IMR-90 (cell line): Measurements from ENCODE around the gene PPFIBP2. TPM values are rescaled to one million over a fixed set of nuclear protein-coding genes. Genes with fewer than 3 reads are reported as not detected.

Experiments
- ATAC-seq: fragments of 200-7000 bp; cut with Tn5 transposase; 2 replicates; pipeline ENCODE4 v1.9.1; 2020; ENCODE audit warnings: low read depth, mild to moderate bottlenecking, moderate library complexity
- BruUV-seq: library from RNA; stranded (reverse); fragments of 400-500 nt; replicated peaks from 2 replicates; lab custom pipeline; 2021; lab: Mats Ljungman, UMichigan
- CTCF ChIA-PET: fragments of 300-600 bp; formaldehyde crosslinking; extraction: SDS; loops from one replicate; lab custom pipeline; 2021; ENCODE audit warnings: antibody characterized with exemption; lab: Yijun Ruan, JAX
- POLR2A ChIA-PET: fragments of 300-600 bp; sonication (Branson Sonifier 250); formaldehyde crosslinking; loops from one replicate; lab custom pipeline; 2022; ENCODE audit warnings: antibody characterized with exemption; ENCODE audit not compliant: unreplicated experiment; lab: Charles Lee
- DNase-seq: peaks from one replicate; pipeline ENCODE4 v3.0.0; 2013
- H2AFZ ChIP-seq: replicated peaks from 2 replicates; pipeline ENCODE3; 2013; ENCODE audit warnings: low read length, mild to moderate bottlenecking; ENCODE audit not compliant: poor library complexity
- H2AK5ac ChIP-seq: 2 replicates; pipeline ENCODE4 v1.6.1; 2013; ENCODE audit warnings: low read depth, low read length, inconsistent platforms
- H2AK9ac ChIP-seq: replicated peaks from 2 replicates; pipeline ENCODE3; 2013; ENCODE audit warnings: mild to moderate bottlenecking, low read depth, low read length, moderate library complexity; ENCODE audit not compliant: poor library complexity
- H2BK120ac ChIP-seq: 2 replicates; pipeline ENCODE4 v1.6.1; 2013; ENCODE audit warnings: low read depth, low read length, inconsistent platforms
- H2BK15ac ChIP-seq: 3 replicates; pipeline ENCODE4 v1.6.1; 2013; ENCODE audit warnings: low read depth, low read length, inconsistent platforms
- H2BK20ac ChIP-seq: 2 replicates; pipeline ENCODE4 v1.6.1; 2013; ENCODE audit warnings: low read depth, mild to moderate bottlenecking, inconsistent platforms, low read length, moderate library complexity
- H2BK5ac ChIP-seq: 2 replicates; pipeline ENCODE4 v1.6.1; 2013; ENCODE audit warnings: mild to moderate bottlenecking, low read depth, low read length, inconsistent platforms; ENCODE audit not compliant: poor library complexity, severe bottlenecking
- H3K14ac ChIP-seq: replicated peaks from 2 replicates; pipeline ENCODE4 v1.6.1; 2013; ENCODE audit warnings: low read depth, low read length, inconsistent platforms
- H3K18ac ChIP-seq: 2 replicates; pipeline ENCODE4 v1.6.1; 2013; ENCODE audit warnings: low read depth, low read length, control low read depth
- H3K23ac ChIP-seq: 2 replicates; pipeline ENCODE4 v1.6.1; 2013; ENCODE audit warnings: low read depth, low read length, inconsistent platforms
- H3K27ac ChIP-seq: 2 replicates; pipeline ENCODE4 v1.5.1; 2013; ENCODE audit warnings: mild to moderate bottlenecking, control low read depth, low read length; ENCODE audit not compliant: insufficient read depth
- H3K27me3 ChIP-seq: 2 replicates; pipeline ENCODE4 v1.6.1; 2013; ENCODE audit warnings: low read length; ENCODE audit not compliant: control insufficient read depth, insufficient read depth
- H3K36me3 ChIP-seq: 2 replicates; pipeline ENCODE4 v1.6.1; 2013; ENCODE audit warnings: low read length, mixed read lengths; ENCODE audit not compliant: control insufficient read depth, insufficient read depth
- H3K4ac ChIP-seq: 2 replicates; pipeline ENCODE4 v1.6.1; 2013; ENCODE audit warnings: low read depth, low read length, inconsistent platforms
- H3K4me1 ChIP-seq: 2 replicates; pipeline ENCODE4 v1.6.1; 2013; ENCODE audit warnings: low read length, mixed read lengths; ENCODE audit not compliant: control insufficient read depth, insufficient read depth
- H3K4me2 ChIP-seq: 2 replicates; pipeline ENCODE4 v1.6.1; 2013; ENCODE audit warnings: low read depth, mild to moderate bottlenecking, control low read depth, low read length, moderate library complexity
- H3K4me3 ChIP-seq: 2 replicates; pipeline ENCODE4 v1.5.1; 2013; ENCODE audit warnings: low read depth, mild to moderate bottlenecking, control low read depth, low read length, moderate library complexity; ENCODE audit not compliant: insufficient read depth
- H3K56ac ChIP-seq: 2 replicates; pipeline ENCODE4 v1.6.1; 2013; ENCODE audit warnings: low read length, inconsistent platforms; ENCODE audit not compliant: insufficient read depth; ENCODE audit errors: extremely low read depth
- H3K79me1 ChIP-seq, 2 experiments: 2 replicates each; pipeline ENCODE4 v1.6.1; 2013; ENCODE audit warnings: low read length in 2 of 2, inconsistent platforms in 1 of 2, low read depth in 1 of 2
- H3K9ac ChIP-seq: 2 replicates; pipeline ENCODE4 v1.6.1; 2013; ENCODE audit warnings: low read depth, low read length, control low read depth
- H3K9me1 ChIP-seq: 2 replicates; pipeline ENCODE4 v1.6.1; 2013; ENCODE audit warnings: low read length, inconsistent platforms; ENCODE audit not compliant: insufficient read depth
- H3K9me3 ChIP-seq: 2 replicates; pipeline ENCODE4 v1.6.1; 2013; ENCODE audit warnings: low read length; ENCODE audit not compliant: control insufficient read depth, insufficient read depth
- H4K20me1 ChIP-seq: 2 replicates; pipeline ENCODE4 v1.6.1; 2013; ENCODE audit warnings: low read length, inconsistent platforms; ENCODE audit not compliant: insufficient read depth
- H4K5ac ChIP-seq: 2 replicates; pipeline ENCODE4 v1.6.1; 2013; ENCODE audit warnings: mild to moderate bottlenecking, low read depth, low read length, control low read depth
- H4K8ac ChIP-seq, 2 experiments: 2 replicates each; pipeline ENCODE4 v1.6.1; 2013; ENCODE audit warnings: low read depth in 2 of 2, low read length in 2 of 2, control low read depth in 1 of 2, inconsistent platforms in 1 of 2
- H4K91ac ChIP-seq: 2 replicates; pipeline ENCODE4 v1.6.1; 2013; ENCODE audit warnings: low read depth, low read length, inconsistent platforms; ENCODE audit not compliant: insufficient read depth
- CHD1 ChIP-seq: IDR thresholded peaks from 2 replicates; pipeline ENCODE4 v1.6.1; 2012; ENCODE audit warnings: low read depth, low read length, improper control_type of control experiment
- FOS ChIP-seq: fragments of 150-350 bp; IDR thresholded peaks from 2 replicates; pipeline ENCODE4 v1.6.1; 2016; ENCODE audit warnings: low read depth, low read length
- MAZ ChIP-seq: IDR thresholded peaks from 2 replicates; pipeline ENCODE4 v1.6.1; 2012; ENCODE audit warnings: low read depth, mild to moderate bottlenecking, low read length, improper control_type of control experiment, moderate library complexity, borderline replicate concordance
- RAD21 ChIP-seq: IDR thresholded peaks from 2 replicates; pipeline ENCODE4 v1.6.1; 2012; ENCODE audit warnings: low read length, improper control_type of control experiment
- RCOR1 ChIP-seq: IDR thresholded peaks from 2 replicates; pipeline ENCODE4 v1.6.1; 2012; ENCODE audit warnings: mild to moderate bottlenecking, low read length, improper control_type of control experiment; ENCODE audit not compliant: insufficient replicate concordance
- RFX5 ChIP-seq: IDR thresholded peaks from 2 replicates; pipeline ENCODE4 v1.8.0; 2012; ENCODE audit warnings: low read depth, mild to moderate bottlenecking, low read length, moderate library complexity
- WGBS, 2 experiments: methylation state at CpG; one replicate each; pipeline versions ENCODE4 v1.1.5 to v1.1.7; 2013; ENCODE audit warnings: missing lambda C conversion rate in 2 of 2; ENCODE audit not compliant: insufficient read length in 1 of 2; ENCODE audit errors: extremely low coverage in 2 of 2; 5-methylcytosine and 5-hydroxymethylcytosine counted together
- dilution Hi-C: fragments of 300-500 bp; cut with HindIII; formaldehyde crosslinking; loops from one replicate; pipeline ENCODE4 v1.14.3; 2018; ENCODE audit warnings: low sequenced_read_pairs; ENCODE audit not compliant: unreplicated experiment
- in situ Hi-C: fragments of 300-500 bp; cut with MboI; formaldehyde crosslinking; loops from 3 replicates; pipeline ENCODE4 v1.14.3; 2019; ENCODE audit warnings: low sequenced_read_pairs, inconsistent platforms, mixed read lengths
- intact Hi-C: fragments of 100-400 bp; cut with micrococcal nuclease; formaldehyde crosslinking; loops from 2 replicates; pipeline ENCODE4 v1.10.0; 2022
- polyA plus RNA-seq, 3 experiments: library from polyadenylated mRNA; depleted of rRNA; stranded (reverse); fragments of >200 nt; gene quantifications; 2 replicates each; pipeline ENCODE4 v1.2.3, GENCODE V29; 2012; ENCODE audit warnings: low replicate concordance in 1 of 3
- total RNA-seq: library from RNA; depleted of rRNA; stranded (reverse); fragments of >200 nt; gene quantifications from 2 replicates; pipeline ENCODE4 v1.2.3, GENCODE V29; 2012
- TF ChIP-seq, protein P1 (sequence below): conservative IDR thresholded peaks from 2 replicates; pipeline ENCODE4 v1.5.1; 2012; ENCODE audit warnings: mild to moderate bottlenecking, low read depth, low read length, improper control_type of control experiment

PPFIBP2 gene
- total and polyA plus RNA-seq, 2 of the 4 experiments (the other 2 are of a cell fraction), result 6.0 to 11.8 TPM

DNA sequence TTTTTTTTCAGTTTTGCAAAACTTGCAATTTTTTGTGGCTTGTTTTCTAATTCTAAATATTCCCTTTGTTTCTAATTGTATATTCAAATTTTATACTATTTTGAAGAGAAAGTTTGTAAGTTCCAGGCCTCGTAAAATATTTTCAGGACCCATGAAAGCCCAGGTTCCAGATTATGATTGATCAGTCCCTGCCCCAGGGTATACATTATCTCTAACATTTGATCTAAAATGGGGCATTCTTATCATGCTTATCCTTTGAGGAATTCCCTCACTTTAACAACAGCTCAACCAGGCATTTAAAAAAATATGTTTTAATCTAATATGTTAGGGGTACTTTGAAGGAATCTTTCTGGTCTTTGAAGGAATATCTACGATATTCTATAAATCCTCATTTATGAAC is 133.1 kb downstream of the PPFIBP2 start:
- Histone ChIP-seq H3K4me1 (no peaks in the 10 kb centered on the region), H3K9me1 (no peaks in the 10 kb centered on the region), H2BK5ac (no peak overlapping the region), H2AK5ac (no peak overlapping the region), H4K8ac (no peak overlapping the region), H4K20me1 (no peaks in the 10 kb centered on the region), H3K27me3 (no peaks in the 10 kb centered on the region), H3K36me3 (peaks cover 1% of the 10 kb centered on the region), H2AFZ (no peak overlapping the region), H4K91ac (no peak overlapping the region), H3K14ac (no peak overlapping the region), H3K56ac (no peak overlapping the region), H3K4ac (no peak overlapping the region), H3K4me2 (no peak overlapping the region), H2BK15ac (no peak overlapping the region), H3K27ac (no peak overlapping the region), H3K79me1 (no peaks in the 10 kb centered on the region), H3K23ac (no peak overlapping the region), H3K4me3 (no peak overlapping the region), H3K18ac (no peak overlapping the region), H2AK9ac (no peak overlapping the region), H3K9ac (no peak overlapping the region), H4K5ac (no peak overlapping the region), H2BK120ac (no peak overlapping the region), H3K9me3 (no peaks in the 10 kb centered on the region), H2BK20ac (no peak overlapping the region)
- DNase-seq (no peak), ATAC-seq (no peak)
- ChIA-PET CTCF (interaction anchor here (1.4 kb wide), 1 partner anchor 75 kb away, joined by 6 read pairs; no protein-coding TSS in a partner anchor), POLR2A (no interaction called here)
- dilution Hi-C loops, result no loop called here
- no CpG with 5 or more reads among the region's 2 CpGs for WGBS, 2 experiments
- in situ Hi-C loops, result no loop called here
- intact Hi-C loops, result loop anchor here (5.0 kb wide), 1 partner anchor 45 kb away; no protein-coding TSS in a partner anchor
- TF ChIP-seq CHD1, result no peak
- no peak for TF ChIP-seq RFX5
- no peak for TF ChIP-seq MAZ
- TF ChIP-seq, protein P1, sequence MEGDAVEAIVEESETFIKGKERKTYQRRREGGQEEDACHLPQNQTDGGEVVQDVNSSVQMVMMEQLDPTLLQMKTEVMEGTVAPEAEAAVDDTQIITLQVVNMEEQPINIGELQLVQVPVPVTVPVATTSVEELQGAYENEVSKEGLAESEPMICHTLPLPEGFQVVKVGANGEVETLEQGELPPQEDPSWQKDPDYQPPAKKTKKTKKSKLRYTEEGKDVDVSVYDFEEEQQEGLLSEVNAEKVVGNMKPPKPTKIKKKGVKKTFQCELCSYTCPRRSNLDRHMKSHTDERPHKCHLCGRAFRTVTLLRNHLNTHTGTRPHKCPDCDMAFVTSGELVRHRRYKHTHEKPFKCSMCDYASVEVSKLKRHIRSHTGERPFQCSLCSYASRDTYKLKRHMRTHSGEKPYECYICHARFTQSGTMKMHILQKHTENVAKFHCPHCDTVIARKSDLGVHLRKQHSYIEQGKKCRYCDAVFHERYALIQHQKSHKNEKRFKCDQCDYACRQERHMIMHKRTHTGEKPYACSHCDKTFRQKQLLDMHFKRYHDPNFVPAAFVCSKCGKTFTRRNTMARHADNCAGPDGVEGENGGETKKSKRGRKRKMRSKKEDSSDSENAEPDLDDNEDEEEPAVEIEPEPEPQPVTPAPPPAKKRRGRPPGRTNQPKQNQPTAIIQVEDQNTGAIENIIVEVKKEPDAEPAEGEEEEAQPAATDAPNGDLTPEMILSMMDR, result no peak
- TF ChIP-seq RAD21, result no peak
- no peak for TF ChIP-seq RCOR1
- TF ChIP-seq FOS, result no peak
- no TSS peak for BruUV-seq
